ENCODE measurements around the gene DACH1.

The DACH1 gene

DNA sequence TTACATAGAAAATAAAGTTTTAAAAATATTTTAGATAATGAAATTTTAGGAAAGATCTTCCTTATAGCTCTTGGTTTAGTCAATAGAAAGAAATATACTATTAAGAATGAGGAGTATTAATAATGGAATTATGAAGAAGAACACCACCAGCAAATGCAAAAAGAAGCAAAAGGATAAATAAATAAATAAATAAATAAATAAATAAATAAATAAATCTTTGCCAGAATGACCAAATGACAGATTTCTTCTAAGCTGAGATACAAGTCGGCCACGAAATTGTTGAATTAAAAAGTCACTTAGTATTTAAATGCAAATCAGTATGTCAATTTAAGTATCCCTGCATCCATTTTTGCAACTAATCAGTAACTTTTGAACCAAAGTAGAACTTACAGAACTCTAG lies 95.9 kb downstream of the DACH1 start:
- DNase-seq: no peak

DNA sequence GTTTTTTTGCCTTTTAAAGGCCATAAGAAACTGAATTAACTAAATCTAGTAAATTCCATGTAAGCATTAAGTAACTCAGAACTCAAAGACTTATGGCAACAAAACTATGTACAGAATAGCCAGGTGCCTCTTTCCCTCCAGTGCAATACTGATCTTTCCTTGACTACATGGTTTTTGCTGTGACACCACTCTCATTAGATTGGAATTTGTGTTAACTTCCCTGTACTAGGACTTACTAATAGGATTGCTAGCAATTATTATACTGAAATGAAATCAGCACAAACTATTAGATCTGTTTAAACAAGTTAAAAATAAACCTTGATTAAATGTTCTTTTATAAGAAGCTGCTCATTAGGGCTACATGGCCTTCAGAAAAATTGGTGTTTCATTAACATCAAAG lies 96.3 kb downstream of the DACH1 start:
- no peak for DNase-seq

DNA sequence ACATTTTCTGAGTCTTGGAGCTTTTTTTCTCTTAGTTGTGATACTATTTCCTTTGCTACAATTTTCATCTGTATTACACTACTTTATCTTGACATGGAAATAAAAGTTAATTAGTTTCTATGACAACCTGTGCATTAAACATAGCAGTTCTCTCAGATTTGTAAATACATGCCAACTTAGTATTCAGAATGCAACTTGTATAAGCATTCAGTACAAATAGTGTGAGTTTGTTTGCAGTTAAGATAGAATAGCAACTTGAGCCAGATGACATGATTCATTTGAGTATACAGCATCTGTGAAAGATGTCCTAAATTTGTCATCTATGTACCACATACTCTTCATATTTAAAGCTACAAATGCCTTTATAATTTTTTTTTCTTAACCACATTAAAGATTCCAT lies 98.1 kb downstream of the DACH1 start:
- DNase-seq: no peak

DNA sequence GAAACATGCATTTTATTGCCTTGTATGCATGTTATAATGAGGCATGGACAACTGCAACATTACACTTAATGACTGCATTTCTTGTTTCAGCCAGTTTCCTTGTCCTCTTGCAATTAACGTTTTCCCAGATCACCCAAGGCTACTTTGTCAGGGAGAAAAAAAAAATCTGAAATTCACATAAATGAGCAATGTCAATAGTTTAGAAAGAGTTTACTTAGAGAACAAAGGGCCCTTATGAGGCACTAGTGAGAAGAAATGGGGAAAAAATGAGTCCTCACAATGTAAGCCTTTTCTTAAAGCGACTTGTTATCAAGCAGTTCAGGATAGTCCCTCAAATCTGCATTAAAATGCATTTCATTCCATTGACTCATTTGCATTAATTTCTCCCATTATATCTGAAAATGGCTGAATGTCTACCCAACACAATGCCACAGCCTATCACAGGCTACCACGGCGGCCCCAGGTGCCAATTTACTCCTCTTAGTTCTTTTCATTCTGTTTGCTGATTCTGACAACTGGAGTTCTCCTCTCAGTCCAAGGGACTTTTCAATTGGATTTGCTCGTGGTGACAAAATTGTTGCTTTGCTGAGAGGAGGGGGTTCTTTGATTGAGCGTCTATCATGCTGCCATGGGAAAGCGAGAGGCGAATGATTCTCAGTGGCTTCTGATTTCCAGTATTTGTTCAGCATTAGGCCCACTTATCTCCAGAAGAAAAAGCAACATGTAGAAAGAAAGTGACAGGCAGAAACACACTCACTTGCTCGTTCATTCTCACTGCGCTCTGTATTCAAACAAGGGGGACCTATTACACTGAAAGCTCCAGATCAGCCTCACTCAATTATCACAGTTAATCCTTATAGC lies 107.1 kb downstream of the DACH1 start:
- DNase-seq: no peak

GRCh38 chr13:71758828-71759227 lies 108.2 kb downstream of the DACH1 start:
- no peak for DNase-seq

DNA sequence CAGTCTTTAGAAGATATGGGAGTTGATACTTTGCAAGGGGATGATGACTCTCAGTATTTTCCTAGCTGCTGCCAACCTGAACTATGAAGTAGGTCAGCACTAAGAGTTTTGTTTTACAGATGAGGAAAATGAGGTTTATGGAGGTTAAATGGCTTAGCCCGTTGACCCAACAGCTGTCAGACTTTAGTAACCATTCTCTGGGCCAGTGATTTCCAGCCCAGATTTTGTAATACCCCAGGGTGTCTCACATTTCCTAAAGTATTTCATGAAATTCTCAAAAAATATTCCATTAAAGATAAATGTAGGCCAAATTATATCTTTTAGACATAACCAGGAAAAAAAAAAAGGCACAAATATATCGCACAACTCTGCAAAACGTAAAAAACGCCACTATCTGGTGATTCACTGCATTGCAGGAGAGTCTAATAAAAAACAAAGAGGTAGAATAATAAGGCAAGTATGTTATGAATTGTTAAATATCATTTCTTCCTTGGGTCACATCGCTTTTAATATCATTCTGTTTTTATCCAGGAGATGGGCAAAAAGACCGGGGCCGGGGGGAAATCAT lies 112.5 kb downstream of the DACH1 start:
- DNase-seq: no peak

- DNase-seq: no peak
These were observed 114.1 kb downstream of the DACH1 start for GRCh38 chr13:71752775-71753513.

DNA sequence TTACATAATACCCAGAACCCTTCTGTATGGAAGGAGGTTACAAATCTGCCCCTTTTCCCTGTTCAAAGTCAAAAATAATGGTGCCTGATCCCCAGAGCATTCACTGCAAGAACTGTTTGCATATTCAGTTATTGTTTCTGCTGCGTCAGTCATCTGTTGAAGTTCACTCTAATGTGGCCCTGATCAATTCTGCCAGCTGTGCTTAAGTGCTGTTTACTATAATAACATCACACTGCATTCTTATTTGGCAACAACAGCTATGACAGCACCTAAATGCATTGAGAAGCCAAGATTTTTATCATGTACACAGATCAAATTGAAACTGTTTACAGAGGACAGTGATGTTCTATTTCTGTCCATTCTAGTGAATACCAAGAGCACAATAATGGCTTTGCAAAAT lies 115.9 kb downstream of the DACH1 start:
- no peak for DNase-seq

GRCh38 chr13:71730267-71730666 lies 136.7 kb downstream of the DACH1 start:
- no peak for DNase-seq

- DNase-seq: no peak
These were observed 137.6 kb downstream of the DACH1 start for GRCh38 chr13:71729441-71729840.

- DNase-seq: no peak
These were observed 139.3 kb downstream of the DACH1 start for GRCh38 chr13:71727662-71728061.

DNA sequence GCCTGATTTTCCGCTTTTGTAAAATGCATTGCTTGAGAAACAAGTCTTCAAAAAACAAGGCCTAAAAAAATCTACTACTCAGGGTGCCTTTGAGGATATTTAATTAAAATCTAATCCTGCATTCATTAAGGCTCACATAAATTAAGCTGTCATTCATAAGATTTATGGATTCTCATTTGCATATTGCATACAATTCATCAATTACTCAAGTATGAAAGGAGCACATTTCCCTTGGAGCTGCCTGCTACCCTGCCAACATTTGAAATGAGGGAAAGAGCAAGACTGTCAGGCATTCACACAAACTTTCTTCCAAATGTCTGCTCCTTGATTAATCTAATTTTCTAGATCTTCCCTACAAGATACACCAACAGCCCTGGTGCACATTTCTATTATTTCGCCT lies 140.0 kb downstream of the DACH1 start:
- DNase-seq: no peak

GRCh38 chr13:71722206-71722605 lies 144.8 kb downstream of the DACH1 start:
- DNase-seq: no peak

- no peak for DNase-seq
These were observed 145.9 kb downstream of the DACH1 start for GRCh38 chr13:71721104-71721503.

- DNase-seq: no peak
These were observed 148.1 kb downstream of the DACH1 start for GRCh38 chr13:71718931-71719330.

DNA sequence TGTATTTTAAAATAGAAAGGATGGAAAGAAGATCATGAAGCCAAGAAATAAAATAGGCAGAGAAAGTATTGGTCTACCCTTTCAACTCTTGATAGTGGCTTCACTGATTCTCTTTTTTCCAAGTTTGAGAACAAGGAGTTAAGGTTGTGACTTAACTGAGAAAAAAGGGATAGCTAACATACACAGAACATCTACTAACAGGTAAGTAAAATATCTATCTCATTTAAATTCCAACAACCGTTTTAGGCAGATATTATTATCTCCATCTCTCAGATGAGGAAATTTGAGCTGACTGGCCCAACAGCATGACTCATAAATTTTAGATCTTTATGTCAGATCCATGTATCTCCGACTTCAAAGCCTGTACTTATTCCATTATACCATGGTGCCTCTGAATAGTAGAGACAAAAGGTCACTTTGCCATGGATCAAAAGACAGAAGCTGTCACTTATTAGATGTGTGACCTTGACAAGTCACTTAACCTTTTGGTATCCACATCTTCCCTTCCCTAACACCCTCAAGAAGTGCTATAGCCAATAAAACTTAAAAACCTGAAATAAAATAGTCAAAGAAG lies 152.1 kb downstream of the DACH1 start:
- no peak for DNase-seq

DNA sequence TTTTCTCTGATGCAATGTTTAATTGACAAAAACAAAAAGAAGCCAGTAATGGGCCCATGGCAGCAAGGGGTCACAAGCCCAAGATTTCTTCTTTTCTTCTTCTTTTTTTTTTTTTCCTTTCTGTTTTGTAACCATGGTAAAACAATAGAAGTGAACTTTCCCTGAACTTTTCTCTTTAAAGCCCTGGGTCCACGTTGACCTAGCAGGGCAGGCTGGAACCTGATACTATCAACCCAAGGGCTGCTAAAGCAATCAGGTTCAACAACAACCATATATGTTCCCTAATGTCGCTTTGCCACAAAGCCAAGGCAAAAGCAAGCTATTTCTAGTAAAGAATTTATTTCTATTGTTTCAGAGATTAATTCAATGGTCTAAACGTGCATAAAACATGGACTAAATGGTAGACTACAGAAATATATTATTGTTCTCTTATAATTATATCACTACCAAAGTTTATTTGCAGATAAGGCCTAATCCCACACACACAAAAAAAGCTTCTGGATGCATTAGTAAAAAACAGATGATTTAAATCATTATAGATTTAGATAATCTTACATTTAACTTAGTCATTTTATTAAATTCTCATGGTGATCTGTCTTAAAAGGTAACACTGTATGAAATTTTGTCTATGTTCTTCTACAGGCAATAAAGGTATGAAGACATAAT lies 153.9 kb downstream of the DACH1 start:
- no peak for DNase-seq

DNA sequence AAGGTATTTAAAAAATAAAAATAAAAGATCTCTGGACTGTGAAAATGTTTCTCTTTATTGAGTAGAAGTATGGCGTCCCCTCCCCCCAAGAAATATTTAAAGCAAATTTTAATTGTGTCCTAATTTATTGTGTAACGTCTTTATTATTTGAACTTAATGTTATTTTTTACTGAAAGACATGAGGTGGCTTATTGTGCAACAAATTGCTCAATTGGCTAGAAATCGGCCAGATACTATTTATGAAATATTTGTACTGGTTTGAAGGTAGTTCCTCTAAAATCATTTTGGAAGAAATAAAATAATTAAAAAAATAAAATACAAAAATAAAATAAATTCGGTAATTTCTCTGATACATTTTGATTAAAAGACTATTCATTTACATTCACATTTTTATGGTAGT lies 162.3 kb downstream of the DACH1 start:
- DNase-seq: no peak

DNA sequence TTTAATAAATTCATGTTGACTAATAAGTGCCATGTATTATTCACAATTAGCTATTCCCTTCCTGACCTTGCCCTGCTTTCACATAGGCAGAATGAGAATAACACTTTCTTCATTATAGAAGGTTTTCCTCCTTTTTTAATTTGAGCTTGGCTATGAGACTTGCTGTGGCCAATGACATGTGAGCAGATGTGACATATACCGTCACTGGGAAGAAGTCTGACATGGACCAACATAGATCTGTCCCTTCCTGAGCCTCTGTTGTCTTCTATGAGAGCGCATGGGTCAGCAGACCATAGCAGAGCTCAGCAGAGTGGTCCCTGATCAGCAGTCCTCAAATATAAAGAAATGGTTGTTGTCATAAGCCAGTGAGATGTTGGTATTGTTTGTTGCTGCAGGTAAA lies 163.9 kb downstream of the DACH1 start:
- DNase-seq: no peak

DNA sequence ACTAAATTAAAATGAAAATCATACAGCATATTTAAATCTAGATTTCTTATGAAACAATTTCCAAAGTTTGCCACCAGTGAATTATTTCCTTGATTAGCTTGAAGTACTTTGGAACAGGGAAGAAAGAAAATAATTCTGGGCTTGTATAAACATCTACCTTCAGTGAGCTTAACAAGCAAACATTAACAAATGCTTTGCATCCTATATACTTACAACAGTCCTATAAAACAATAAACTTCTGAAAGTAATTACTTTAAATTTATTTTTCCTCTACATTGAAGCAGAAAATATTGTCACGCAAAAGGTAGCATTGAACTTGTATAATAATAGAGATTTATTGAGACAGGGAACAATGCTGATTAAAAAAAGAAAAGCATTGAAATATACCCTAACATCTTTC lies 164.8 kb downstream of the DACH1 start:
- no peak for DNase-seq

- DNase-seq: no peak
These were observed 165.3 kb downstream of the DACH1 start for GRCh38 chr13:71701741-71702140.

DNA sequence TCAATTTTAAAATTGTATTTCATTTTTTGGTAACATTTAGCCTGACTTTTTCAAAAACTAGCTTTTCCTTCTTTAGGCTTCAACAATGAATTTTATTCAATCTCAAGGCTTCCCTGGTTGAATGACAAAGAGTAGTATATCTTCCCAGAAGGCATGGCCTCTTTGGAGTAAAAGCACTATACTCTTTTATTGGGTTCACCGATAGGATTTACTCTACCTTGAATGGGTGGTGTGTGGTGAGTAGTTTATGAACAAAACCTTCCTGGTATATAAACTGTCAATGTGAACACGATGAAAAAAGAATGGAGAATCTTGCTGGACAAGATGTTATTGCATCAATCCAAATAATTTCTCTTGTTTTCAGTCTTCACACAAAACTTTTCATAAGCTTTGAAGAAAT lies 167.7 kb downstream of the DACH1 start:
- DNase-seq: no peak

GRCh38 chr13:71695662-71696061 lies 171.3 kb downstream of the DACH1 start:
- no peak for DNase-seq

Measured in right hindlimb (tissue), 1 donor.